Stimulated activated CD4-positive, alpha-beta T cell treated with anti-CD3 and anti-CD28 coated beads, Interleukin-2, amount 100 ng/mL, for 24 hours (primary cell): ENCODE measurements around the gene SPSB3.
A peak's percentile ranks its signal among the peaks of the same experiment; 100 is the strongest.

Experiments used
- DNase-seq, 2 donors: peaks; one replicate each; pipeline ENCODE4 v3.0.0-alpha.2; 2020

The SPSB3 gene

GRCh38 chr16:1782408-1783264 is at the start of gene SPSB3, which contains the start of gene NUBP2:
Gene SPSB3, minus strand, starts transcription at chr16:1782571. Its CDS starts 1,088 bp downstream, at chr16:1781483.
Gene NUBP2, plus strand, starts transcription at chr16:1782960. Its CDS starts 61 bp downstream, at chr16:1783021.
- peak; percentile 98 for DNase-seq

DNA sequence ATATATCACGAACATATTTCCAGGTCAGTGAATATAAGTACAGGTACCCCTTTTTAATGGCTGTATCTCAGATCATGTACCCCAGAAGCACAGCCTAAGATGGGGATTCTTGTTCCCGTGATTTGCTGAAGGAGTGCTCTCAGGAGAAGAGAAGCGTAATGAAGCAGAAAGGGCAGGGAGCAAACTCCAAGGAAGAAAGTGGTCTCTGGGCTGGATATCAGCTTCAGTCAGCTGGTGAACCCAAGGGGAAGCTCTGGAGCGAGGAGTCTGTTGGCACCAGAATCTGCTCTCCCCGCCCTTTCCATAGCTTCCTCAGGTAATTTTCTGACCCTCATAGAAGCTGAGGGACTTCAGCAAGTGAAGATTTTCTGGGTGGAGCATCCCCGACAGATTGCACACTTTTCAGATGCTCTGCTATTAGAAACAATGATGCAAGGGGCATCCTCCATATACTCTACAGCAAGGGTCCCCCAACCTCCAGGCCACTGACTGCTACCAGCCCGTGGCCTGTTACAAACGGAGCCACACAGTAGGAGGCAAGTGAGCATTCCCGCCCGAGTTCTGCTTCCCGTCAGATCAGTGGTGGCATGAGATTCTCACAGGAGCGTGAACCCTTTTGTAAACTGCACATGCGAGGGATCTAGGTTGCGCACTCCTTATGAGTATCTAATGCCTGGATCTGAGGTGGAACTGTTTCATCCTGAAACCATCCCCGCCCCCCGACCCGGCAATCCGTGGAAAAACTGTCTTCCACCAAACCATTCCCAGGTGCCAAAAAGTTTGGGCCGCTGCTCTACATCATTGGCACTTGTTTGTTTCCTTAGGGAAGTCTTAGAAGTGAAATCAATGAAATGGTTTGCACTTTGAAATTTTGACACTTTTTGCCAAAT is 49.1 kb upstream of the SPSB3 start:
- no peak for DNase-seq

- no peak for DNase-seq
Measured at GRCh38 chr16:1830213-1830612, 47.8 kb upstream of the SPSB3 start.

GRCh38 chr16:1828645-1829410 is 46.5 kb upstream of the SPSB3 start:
- no peak for DNase-seq

DNA sequence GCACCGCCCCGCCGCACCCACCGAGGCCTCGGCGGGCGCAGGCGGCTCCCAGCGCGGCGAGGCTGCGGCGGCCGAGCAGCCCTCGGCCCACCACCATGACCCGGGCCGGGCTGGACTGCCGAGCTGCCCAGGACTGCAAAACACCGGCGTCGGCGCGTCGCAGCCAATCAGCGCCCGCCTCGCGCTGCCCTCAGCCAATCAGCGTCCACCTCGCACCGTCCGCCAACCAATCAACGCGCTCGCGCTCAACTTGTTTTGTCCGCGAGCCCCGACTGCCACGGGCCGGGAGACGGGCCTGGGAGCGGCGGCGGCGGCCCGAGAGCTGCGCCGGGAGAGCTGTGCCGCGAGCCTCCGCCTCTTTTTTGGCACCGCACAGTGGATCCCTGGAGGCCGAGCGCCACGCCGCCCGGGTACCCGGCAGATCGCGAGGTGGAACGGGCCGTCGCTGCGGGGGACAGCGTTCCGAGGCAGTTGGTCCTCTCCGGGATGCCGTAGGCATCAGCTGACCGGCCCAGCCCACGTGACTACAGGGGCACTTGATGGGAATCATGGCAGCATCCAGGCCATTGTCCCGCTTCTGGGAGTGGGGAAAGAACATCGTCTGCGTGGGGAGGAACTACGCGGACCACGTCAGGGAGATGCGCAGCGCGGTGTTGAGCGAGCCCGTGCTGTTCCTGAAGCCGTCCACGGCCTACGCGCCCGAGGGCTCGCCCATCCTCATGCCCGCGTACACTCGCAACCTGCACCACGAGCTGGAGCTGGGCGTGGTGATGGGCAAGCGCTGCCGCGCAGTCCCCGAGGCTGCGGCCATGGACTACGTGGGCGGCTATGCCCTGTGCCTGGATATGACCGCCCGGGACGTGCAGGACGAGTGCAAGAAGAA is 44.6 kb upstream of the SPSB3 start, which contains the start of the genes FAHD1 and HAGH:
TSS of gene FAHD1 (plus strand) at position 516 of the 883 bp plus-strand sequence. CDS start at position 549, 33 bp downstream.
TSS of gene HAGH (minus strand) at position 135 of the 883 bp plus-strand sequence. CDS start at position 97, 38 bp downstream.
- DNase-seq = peak; percentile 90 to 91

- DNase-seq = peak; percentile 67 to 76
Measured at GRCh38 chr16:1825864-1826690, 43.7 kb upstream of the SPSB3 start.

DNA sequence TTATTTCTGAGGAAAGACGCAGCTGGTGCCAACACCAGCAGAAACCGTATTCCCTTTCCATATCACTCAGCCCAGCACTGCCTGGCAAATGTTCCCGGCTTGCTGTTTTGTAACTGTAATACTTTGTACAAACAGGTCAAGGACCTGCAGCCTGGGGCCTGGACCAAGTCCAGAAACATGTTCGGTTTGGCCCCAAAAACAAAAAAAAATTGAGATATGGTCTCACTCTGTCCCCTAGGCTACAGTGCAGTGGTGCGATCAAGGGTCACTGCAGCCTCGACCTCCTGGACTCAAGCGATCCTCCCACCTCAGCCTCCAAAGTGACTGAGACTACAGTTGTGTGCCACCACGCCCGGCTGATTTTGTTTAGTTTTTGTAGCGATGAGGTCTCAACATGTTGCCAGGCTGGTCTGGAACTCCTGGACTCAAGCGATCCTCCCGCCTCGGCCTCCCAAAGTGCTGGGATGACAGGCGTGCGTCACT is 43.1 kb upstream of the SPSB3 start:
- no peak for DNase-seq

DNA sequence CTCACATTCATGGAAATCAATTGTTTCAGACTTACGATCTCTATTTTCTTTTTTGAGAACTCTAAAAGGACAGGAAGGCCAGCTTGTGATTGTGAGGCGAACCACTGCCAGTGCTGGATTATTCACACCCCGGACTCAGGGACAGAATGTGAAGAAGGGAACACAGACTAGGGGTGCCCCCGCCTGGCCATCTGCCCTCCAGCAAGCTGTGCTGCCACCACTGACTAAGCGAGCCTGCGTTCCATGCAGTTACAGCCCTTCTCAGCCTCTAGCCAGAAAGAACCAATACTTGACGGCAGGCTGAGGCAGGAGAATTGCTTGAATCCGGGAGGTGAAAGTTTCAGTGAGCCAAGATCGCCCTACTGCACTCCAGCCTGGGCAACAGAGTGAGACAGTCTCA is 41.5 kb upstream of the SPSB3 start:
- DNase-seq = peak in 1 of 2 donors; percentile 18

DNA sequence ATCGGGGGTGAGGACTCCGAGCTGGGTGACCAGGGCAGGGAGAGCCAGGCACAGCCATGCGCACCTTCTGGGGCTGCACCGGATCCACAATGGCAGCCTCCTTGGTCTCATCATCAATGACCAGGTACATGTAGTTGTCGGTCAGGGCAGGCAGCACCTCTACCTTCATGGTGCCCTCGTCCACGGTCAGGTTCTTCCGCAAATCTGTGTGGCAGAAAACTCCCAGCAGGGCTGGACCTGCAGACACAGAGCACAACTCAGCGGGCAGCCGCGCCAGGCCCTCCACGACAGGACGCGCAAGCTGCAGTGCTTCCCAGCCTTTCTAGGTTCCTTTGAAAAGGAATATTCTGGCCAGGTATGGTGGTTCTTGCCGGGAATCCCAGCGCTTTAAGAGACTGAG is 40.4 kb upstream of the SPSB3 start:
- DNase-seq = no peak

- DNase-seq = no peak
Measured at GRCh38 chr16:1821861-1822611, 39.7 kb upstream of the SPSB3 start.

GRCh38 chr16:1820946-1821290 is 38.5 kb upstream of the SPSB3 start:
- no peak for DNase-seq

DNA sequence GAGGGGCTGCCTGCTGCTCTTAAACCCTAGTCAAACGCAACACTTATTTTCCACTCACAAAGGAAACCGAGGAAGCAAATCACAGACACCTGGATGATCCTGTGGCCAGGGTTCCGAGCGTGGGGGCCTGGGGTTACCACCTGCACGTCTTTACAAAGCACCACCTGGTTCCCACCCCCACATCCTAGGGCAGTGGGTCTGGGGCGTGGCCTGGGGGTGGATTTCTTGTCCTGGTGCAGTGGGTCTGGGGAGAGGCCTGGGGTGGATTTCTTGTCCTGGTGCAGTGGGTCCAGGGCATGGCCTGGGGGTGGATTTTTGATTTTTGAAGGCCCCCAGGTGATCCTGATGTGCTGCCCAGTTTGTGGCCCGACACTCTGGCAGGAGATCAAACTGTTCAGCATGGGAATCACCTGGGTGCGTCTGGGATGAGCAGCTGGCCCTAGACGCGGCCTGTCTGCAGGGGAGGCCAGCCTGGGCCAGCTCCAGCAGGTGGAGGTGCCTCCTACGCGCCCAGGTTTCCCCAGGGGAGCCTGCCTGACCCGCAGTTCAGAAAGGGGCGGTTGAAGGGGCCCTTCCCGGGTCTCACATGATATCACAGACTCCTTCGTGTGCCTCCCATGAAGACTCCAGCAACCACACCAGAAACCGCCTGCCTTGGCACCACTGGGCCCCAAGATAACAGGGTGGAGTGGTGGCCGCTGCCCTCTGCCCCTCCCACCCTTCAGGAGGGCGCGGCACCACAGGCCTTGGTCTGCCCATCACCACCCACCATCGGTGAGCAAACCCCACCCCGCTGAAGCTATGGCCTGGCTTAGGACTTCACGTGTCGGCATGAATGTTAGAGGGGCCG is 38.0 kb upstream of the SPSB3 start:
- no peak for DNase-seq

DNA sequence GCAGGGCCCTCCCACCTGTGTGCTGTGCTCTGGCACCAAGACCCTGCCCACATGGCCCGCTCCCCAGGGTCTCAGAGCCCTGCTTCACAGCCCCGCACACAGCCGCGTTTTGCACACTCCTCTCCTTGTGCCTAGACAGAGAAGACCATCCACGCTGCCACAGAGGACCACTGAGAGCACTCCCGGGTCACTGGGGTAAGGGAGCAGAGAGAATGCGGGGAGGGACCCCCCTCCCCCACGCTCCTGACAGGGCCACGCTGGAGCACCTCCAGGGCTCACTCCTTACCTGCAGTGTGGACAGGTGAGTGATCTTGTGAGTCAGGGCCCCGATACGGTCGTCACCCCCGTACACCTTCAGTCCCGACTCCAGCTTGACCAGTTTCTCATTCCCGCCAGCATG is 37.2 kb upstream of the SPSB3 start:
- no peak for DNase-seq

- DNase-seq = no peak
Measured at GRCh38 chr16:1818873-1819525, 36.6 kb upstream of the SPSB3 start.

DNA sequence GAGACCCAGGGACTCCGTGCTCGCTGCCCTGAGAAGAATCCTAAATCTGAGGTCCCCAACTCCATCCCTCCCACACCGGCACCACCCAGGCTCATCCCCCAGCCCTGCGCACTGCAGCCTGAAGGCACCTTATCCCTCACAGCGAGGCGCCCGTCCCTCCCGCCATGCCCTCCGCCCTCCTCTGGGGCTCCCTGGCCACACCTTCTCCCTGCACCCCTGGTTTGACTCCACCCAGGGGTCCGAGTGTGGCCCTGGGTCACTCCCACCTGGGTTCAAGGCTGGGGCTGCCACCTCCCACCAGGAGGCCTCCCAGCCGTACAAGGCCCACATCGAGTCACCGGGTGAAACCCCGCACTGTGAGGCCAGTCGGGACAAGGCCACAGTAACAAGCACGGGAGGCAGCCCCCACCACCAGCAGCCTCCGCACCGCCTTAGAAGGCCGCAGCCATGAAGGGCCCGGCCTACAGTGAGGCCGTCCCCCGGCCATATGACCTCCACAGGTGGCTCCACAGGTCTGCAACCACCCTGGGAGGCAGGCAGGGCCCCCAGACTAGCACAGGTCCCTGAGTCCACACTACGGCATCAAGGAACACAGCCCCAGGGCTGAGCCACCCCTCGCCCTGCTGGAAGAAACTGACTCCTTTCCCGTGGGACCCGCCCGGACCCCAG is 36.0 kb upstream of the SPSB3 start:
- no peak for DNase-seq

DNA sequence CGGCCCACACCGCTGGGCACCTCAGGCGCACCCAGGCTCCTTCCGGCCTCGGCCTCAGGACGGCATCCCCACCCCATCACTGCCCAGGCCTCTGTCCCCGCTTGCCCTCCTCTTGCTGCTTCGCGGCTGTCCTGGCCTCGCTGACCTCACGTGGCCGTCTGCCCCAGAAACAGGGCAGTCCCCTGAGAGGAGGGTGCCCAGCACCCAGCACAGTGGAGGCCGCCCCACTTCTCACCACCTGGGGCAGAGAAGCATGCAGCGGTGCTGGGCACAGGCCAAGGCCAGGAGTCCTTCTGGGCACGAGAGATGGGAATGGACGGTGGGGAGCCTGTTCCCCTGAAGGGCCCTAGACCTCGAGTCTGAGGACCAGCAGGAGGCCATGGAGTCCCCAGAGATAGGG is 35.3 kb upstream of the SPSB3 start:
- no peak for DNase-seq

DNA sequence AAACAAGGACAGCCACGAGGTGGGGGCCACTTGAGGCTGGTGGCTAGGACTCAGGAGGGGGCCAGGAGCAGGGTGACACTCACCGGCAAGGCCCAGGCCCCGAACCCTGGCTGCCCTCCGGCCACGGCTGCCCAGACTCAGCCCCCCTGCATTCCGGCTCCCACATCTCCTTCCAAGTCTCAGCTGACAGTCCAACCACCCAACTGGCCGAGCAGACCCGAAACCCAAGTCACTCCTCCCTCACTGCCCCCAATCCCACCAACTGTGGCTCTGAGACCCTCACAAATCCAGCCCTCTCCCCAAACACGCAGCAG is 34.9 kb upstream of the SPSB3 start:
- no peak for DNase-seq
